Placental pericyte (primary cell): ENCODE measurements around the gene UGT8. TPM values are rescaled to one million over a fixed set of nuclear protein-coding genes. Genes with fewer than 3 reads are reported as not detected.

ENCODE experiments used
- small RNA-seq: library from RNA; depleted of rRNA; stranded (forward); fragments of <200 nt; gene quantifications from one replicate; pipeline ENCODE3, GENCODE V24; 2012; ENCODE audit warnings: low replicate concordance
- total RNA-seq: library from RNA; depleted of rRNA; stranded (reverse); fragments of >200 nt; gene quantifications from 2 replicates; pipeline ENCODE4 v1.2.3, GENCODE V29; 2012

UGT8 gene
- total RNA-seq: 0.14 and 0.44 TPM in 2 replicates

DNA sequence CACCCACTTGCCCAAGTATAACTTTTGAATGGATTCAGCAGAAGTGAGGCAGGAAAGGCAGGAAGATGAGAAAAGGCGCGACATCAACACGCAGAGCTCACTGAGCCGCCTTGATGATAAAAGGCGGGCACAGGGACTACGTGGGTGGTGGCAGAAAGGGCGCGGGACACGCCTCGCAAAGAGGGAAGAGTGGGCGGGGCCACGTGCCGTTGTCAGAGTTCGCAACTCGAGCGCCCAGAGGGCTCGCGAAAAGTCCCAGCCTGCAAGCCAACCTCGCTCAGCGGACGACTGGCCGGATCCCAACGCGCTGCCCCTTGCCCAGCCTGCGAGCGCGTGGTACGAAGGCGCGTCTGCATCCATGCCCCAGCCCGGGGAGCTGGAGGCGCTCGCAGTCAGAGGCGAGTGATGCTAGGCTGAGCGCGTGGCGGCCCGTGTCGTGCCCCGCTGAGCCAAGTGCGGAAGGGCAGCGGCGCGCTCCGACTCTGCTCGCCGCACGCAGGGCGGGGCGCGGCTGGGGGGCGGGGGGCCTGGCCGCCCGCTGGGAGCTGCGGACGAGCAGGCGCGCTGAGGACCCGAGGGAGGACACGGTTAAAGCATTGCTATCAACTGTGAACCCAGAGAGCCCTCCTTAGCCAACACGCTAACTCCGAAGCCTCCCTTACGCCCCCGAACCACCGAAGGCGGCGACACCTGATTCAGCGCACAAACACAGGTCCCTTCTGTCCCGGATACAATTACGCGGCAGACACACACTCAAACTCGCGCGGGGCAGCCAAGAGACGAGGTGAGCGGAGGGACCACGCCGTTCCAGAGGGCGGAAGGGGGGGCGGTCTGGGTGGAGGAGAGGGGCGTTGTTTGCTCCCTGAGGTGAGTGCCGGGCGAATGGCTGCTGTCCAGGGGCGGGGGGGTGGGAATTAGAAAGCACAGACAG, at the start of gene UGT8:
UGT8 (plus strand) TSS at position 617 of the 931 bp plus-strand sequence. CDS start 24,074 bp downstream, outside the sequence.

Small RNA genes lying within 50 kb of the gene (small RNA-seq; reads per million reads assigned to genes)
- gene MIR577: not detected
